ENCODE data around the gene MNAT1.

DNA sequence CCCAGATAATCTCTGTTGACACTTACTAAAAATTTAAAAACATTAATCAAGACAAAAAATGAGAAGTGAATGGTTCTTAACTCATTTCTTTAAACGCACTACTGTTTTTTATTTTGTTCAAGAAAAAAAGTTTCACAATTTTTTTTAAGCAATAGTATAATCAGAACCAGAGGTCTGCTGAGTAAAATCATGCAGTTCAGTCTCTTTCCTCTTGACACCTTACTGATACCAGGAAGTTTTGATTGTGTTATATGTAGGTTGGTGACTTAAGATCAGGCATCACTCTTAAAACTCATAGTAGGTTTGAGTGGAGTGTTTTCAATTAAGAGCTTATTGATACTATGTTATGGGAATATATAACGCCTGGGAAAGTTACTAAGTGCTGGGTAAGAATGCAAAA lies 125.0 kb downstream of the MNAT1 start:
- TF ChIP-seq POLR2AphosphoS5 (IDR thresholded peaks at IDR 0.05; ENCODE audit: low read depth, low read length) = no peak
- TF ChIP-seq POLR2A (IDR thresholded peaks at IDR 0.05; ENCODE audit: low read depth, low read length) = no peak
- no peak for TF ChIP-seq SPI1 (IDR thresholded peaks at IDR 0.05; ENCODE audit: low read depth, low read length)
- no peak for TF ChIP-seq TAF1 (IDR thresholded peaks at IDR 0.05; ENCODE audit: low read depth, low read length)
- TF ChIP-seq POU2F2 (IDR thresholded peaks at IDR 0.05; ENCODE audit: low read depth, low read length) = no peak

Data from GM12891 (cell line).